ENCODE measurements around the gene PTPRN2.

Gene PTPRN2

DNA sequence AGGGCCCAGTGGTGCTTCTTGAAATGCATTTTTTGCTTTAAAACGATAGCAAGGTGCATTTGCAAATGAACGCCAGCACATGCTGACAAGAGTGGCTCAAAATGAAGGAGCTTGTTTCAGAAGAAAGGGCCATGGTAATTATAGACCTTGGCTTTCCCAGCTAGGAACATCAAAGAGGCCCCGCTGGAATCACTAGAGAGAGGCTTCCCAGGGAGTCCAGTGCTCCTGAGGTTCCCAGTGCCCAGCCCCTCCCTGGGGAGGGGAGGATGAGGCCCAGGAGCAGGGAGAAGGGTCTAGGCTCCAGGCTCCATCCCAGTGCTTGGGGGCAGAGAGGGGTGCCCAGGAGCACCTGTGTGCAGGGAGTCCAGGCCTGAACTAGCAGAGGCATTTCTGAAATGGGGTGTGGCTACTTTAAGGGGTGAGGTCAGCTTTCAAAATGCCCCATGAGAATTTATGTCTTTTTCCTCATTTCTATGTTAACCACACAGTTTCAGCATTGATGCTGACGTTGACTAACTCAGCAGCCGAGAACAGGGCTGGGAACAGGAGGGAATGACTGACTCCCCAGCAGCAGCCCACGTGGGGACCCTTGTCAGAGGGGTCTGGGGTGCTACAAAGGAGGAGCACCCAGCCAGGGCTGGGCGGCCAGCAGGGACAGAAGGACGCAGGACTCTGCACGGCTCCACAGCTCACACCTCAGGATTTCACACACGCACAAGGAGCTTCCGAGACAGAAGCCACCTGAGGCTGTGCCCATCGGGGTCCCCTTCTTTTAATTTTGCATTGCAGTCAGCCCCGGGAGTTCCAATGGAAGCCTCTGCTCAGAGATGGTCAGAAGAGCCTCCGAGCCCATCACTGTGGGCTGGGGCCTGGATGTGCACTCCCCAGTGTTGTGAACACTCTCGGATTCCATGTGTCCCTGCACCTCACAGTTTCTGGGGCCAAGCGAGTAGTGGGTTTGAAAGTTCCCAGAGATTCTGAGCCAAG lies 570.2 kb downstream of the PTPRN2 start:
- DNase-seq (ENCODE audit: low read depth in 2 of 2) = no peak

- DNase-seq (ENCODE audit: low read depth in 2 of 2) = no peak
Observed at GRCh38 chr7:158016180-158017097, 571.2 kb downstream of the PTPRN2 start.

DNA sequence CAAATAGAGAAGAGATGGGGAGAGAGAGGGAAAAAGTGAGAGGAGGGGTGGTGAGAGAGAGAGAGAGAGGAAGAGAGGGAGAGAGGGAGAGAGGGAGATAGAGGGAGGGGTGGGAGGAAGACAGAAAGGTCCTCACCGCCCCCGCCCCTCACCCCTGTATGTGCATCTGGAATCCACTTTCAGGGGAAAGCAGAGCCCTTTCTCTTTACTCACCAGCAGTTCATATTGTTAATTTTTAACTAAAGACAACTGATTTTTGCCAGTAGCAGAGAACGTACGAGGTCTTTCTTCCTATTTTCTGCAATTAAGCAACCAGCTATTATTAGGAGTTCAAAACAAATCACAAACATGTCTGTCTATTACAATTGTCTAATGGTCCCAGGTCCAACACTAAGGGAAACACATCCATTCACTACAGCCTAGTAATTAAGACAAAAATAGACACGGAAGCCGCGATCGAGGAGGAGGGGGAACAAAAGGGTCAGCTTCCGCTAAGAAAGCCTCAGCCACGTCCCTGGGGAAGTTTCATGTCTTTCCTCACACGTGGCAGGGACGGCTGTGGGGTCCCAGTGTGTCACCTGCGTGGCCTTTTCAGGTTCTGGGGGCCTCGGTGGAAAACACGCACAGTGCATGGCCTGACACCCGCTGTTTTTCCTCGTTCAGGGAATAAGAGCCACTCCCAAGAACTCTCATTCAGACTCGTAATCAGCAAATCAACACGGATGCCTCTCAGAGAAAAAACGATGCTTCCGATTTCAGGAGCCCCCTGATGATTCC lies 572.0 kb downstream of the PTPRN2 start:
- DNase-seq (ENCODE audit: low read depth in 2 of 2) = no peak

DNA sequence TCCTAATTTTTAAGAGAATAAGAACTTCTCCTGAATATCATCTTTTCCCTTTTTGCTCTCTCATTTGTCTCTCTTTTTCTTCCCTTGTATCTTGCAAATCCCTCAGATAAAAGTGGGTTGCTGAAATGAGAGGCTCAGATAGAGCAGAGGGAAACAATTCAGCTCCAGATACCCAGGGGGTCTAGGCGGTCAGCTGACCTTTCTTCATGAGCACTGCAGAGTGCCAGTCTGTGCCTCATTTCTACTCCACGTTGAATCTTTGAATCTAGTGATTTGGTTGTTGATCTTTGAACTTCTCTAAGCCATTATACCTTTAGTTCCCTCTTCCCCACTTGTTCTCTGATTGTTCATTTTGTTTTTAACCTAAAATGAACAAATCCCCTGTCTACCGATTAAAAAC lies 572.6 kb downstream of the PTPRN2 start:
- DNase-seq (ENCODE audit: low read depth in 2 of 2) = no peak

- no peak for DNase-seq (ENCODE audit: low read depth in 2 of 2)
Observed at GRCh38 chr7:158013085-158013668, 574.4 kb downstream of the PTPRN2 start.

DNA sequence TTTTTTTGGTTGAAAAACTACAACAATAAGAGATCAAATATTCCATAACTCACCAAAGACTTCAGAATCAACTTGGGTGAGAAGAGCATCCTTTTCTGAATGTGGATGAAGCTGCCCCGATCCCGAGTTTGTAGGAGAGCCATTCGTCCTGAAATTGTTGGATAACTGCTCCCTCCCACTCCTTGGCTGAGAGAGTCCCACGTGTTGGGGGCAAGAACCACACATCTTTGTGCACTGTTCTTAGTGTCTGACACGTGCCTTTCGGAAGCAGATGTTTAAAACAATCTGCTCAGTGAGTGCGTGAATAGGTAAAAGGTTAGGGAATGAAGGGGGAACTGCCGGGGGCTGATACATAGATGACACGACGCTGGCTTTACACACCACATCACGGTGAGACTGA lies 575.7 kb downstream of the PTPRN2 start:
- no peak for DNase-seq (ENCODE audit: low read depth in 2 of 2)

GRCh38 chr7:158010961-158011693 lies 576.5 kb downstream of the PTPRN2 start:
- DNase-seq (ENCODE audit: low read depth in 2 of 2) = no peak

- DNase-seq (ENCODE audit: low read depth in 2 of 2) = no peak
Observed at GRCh38 chr7:158009886-158010285, 577.7 kb downstream of the PTPRN2 start.

- no peak for DNase-seq (ENCODE audit: low read depth in 2 of 2)
Observed at GRCh38 chr7:158008267-158008666, 579.4 kb downstream of the PTPRN2 start.

DNA sequence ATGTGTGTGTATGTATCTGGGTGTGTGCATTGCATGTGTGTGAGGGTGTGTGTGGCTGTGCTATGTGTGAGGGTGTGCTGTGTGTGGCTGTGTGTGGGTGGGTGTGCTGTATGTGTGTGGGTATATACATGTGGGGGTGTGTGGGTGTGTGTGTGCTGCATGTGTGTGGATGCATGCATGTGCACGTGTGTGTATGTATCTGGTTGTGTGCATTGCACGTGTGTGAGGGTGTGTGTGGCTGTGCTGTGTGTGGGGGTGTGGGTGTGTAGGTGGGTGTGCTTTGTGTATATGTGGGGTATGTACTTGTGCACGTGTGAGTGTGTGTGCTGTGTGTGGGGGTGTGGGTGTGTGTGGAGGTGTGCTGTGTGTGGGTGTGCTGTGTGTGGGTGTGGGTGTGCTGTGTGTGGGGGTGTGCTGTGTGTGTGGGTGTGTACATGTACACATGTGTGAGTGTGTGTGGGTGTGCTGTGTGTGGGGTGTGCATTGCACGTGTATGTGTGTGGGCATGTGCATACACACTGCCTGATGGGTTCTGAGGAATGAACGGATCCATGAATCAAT lies 579.8 kb downstream of the PTPRN2 start:
- DNase-seq (ENCODE audit: low read depth in 2 of 2) = no peak

DNA sequence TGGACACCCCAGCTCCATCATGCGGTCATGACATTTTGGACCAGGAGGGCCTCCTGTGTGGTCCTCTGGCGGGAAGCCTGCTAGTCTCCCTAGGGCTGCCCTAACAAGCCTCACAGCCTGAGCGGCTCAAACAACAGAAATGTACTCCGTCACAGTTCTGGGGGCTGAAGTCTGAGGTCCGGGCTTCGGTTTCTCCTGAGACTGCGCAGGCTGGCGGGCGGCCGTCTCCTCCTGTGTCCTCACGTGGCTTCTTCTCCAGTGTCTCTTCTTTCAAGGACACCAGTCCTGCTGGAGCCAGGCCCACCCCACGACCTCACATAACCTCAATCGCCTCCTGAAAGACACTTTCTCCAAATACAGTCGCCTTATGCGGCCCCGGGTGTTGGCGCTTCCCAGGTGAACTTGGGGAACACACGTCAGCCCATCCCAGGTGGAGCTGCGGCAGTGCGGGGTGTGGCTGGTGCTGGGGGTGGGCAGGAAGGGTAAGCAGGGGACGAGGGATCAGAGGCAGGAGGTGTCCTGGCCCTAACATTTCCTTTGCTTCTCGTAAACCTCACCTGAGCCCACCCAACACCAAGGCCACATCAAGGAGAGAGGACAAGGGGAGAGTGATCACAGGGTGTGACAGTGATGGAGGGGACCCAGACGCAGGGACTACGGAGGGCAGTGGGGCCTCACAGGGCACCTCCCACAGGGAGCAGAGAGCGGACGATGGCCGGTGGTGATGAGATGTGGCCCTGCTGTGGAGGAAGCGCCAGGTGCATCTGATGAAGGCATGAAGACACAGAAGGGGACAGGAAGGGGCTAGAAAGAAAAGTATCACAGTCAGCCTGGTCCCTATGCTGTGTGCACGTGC lies 580.6 kb downstream of the PTPRN2 start:
- no peak for DNase-seq (ENCODE audit: low read depth in 2 of 2)

GRCh38 chr7:158005531-158005930 lies 582.1 kb downstream of the PTPRN2 start:
- no peak for DNase-seq (ENCODE audit: low read depth in 2 of 2)

GRCh38 chr7:158004123-158004490 lies 583.5 kb downstream of the PTPRN2 start:
- no peak for DNase-seq (ENCODE audit: low read depth in 2 of 2)

- DNase-seq (ENCODE audit: low read depth in 2 of 2) = no peak
Observed at GRCh38 chr7:158003441-158004122, 584.0 kb downstream of the PTPRN2 start.

- no peak for DNase-seq (ENCODE audit: low read depth in 2 of 2)
Observed at GRCh38 chr7:158002486-158003080, 585.0 kb downstream of the PTPRN2 start.

DNA sequence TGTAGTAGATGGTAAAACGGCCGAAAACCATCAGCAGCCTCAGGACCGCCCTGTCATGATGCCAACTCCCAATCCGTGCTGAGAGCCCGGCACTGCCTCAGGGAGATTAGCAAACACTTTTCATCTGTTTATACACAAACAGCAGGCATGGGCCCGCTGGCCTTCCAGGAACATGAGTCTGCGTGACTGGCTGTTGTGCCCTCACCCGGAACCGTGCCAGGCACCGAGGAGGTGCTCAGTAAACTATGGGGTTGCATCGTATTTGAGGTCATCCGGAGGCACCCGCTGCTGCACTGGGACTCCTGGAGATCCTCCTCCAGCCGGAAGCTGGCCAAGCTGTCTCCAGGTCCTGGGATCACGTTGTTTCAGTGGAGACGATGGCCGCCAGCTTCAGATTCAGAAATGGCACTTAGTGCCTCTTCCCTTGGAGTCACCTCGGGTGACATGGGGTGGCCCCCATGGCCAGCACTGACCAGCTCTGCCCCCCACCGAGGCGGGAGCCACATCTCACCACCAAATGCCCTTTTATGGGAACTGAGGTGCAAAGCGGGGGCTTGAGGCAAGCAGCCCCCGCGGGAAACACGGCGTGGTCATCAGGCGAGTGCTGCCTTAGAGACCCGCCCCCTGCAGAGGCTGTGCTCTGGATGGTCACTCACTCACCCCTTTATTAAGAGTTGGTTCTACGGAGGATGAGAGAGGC lies 585.9 kb downstream of the PTPRN2 start:
- no peak for DNase-seq (ENCODE audit: low read depth in 2 of 2)

GRCh38 chr7:158001003-158001402 lies 586.6 kb downstream of the PTPRN2 start:
- no peak for DNase-seq (ENCODE audit: low read depth in 2 of 2)

DNA sequence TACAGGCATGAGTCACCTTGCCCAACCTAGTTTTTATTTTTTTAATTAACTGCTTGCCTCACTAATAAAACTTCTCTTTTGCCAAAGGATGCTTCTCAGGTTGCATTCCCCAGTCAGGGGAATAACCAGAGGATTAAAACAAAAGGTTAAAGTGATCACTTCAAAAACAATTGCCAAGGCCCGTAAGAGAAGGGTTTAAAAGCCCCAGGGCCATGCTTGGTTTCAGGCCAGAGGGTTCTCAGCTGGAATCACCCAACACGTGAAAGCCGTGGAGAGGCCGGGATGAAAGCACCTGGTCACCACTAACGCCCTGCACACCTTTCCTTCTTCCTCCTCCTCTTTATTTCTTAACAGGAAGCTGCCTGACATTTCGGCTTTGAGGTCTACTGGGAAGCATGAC lies 587.5 kb downstream of the PTPRN2 start:
- no peak for DNase-seq (ENCODE audit: low read depth in 2 of 2)

All from activated CD4-positive, alpha-beta T cell treated with anti-CD3 and anti-CD28 coated beads for 24 hours (primary cell).